ENCODE measurements around the gene KCTD2. TPM values are rescaled to one million over a fixed set of nuclear protein-coding genes. Genes with fewer than 3 reads are reported as not detected.
"Not testable (repeated sequence)": the region's sequence is repeated elsewhere in the genome, so short reads cannot be mapped to it uniquely, and the experiment has no call there.

Gene KCTD2
- total RNA-seq, 3 donors from 2014 or later (not counting 1 experiment from before 2014, with no cell fraction given) = 17.4 to 27.0 (median 24.7) TPM

GRCh38 chr17:75004371-75004770, 42.7 kb upstream of the KCTD2 start:
- intact Hi-C loops (cut with micrococcal nuclease) = no loop called here
- ATAC-seq = no peak
- Mint-ChIP-seq H3K4me3 (no peak overlapping the region), H3K4me1 (no peaks in the 10 kb centered on the region), H3K27me3 (ENCODE audit: low read depth in 2 of 2) (no peaks in the 10 kb centered on the region), H3K36me3 (no peaks in the 10 kb centered on the region), H3K27ac (no peak overlapping the region), H3K9me3 (no peaks in the 10 kb centered on the region)
- WGBS (ENCODE audit: insufficient coverage) = 92% methylated on average over 3 of the region's 3 CpGs
- TF ChIP-seq CTCF (IDR thresholded peaks at IDR 0.05) = no peak
- no peak overlapping the region for H3K4me3 ChIP-seq (ENCODE audit: low read length)
- no peak overlapping the region for H3K27ac ChIP-seq (ENCODE audit: low read length)
- no peaks in the 10 kb centered on the region for H3K9me3 ChIP-seq (ENCODE audit: control insufficient read depth, insufficient read depth, low read length)
- no peak for DNase-seq
- H3K4me1 ChIP-seq (ENCODE audit: control insufficient read depth, insufficient read depth, low read length) = no peaks in the 10 kb centered on the region
- H3K36me3 ChIP-seq (ENCODE audit: control insufficient read depth, insufficient read depth, low read length) = no peaks in the 10 kb centered on the region
- H3K27me3 ChIP-seq (ENCODE audit: control insufficient read depth, insufficient read depth, low read length) = no peaks in the 10 kb centered on the region

- H3K27ac ChIP-seq (ENCODE audit: low read length) = no peak overlapping the region
- ATAC-seq (no peak), DNase-seq (no peak)
- no peak overlapping the region for H3K4me3 Mint-ChIP-seq
- H3K4me1 Mint-ChIP-seq = no peaks in the 10 kb centered on the region
- no peak overlapping the region for H3K27ac Mint-ChIP-seq
- H3K27me3 ChIP-seq (ENCODE audit: control insufficient read depth, insufficient read depth, low read length) = no peaks in the 10 kb centered on the region
- H3K4me3 ChIP-seq (ENCODE audit: low read length) = no peak overlapping the region
- intact Hi-C loops (cut with micrococcal nuclease) = no loop called here
- no peaks in the 10 kb centered on the region for H3K27me3 Mint-ChIP-seq (ENCODE audit: low read depth in 2 of 2)
- WGBS (ENCODE audit: insufficient coverage) = 96% methylated on average over 7 of the region's 8 CpGs
- H3K36me3 ChIP-seq (ENCODE audit: control insufficient read depth, insufficient read depth, low read length) = no peaks in the 10 kb centered on the region
- no peaks in the 10 kb centered on the region for H3K4me1 ChIP-seq (ENCODE audit: control insufficient read depth, insufficient read depth, low read length)
- no peak for TF ChIP-seq CTCF (IDR thresholded peaks at IDR 0.05)
- H3K9me3 ChIP-seq (ENCODE audit: control insufficient read depth, insufficient read depth, low read length) = no peaks in the 10 kb centered on the region
- H3K36me3 Mint-ChIP-seq = no peaks in the 10 kb centered on the region
- H3K9me3 Mint-ChIP-seq = no peaks in the 10 kb centered on the region
These were observed 41.7 kb upstream of the KCTD2 start for GRCh38 chr17:75005291-75005690.

DNA sequence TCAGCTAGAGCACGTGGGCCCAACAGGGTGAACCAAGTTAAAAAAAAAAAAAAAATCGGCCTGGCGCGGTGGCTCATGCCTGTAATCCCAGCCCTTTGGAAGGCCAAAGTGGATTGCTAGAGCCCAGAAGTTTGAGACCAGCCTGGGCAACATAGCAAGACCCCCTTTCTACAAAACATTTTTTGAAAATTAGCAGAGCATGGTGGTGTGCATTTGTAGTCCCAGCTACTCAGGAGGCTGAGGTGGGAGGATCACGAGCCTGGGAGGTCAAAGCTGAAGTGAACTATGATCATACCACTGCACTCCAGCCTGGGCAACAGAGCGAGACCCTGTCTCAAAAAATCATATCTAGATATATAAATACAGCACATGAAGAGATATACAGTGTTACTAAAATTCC, 40.9 kb upstream of the KCTD2 start:
- H3K27ac ChIP-seq (ENCODE audit: low read length); H3K4me3 ChIP-seq (ENCODE audit: low read length); H3K9me3 ChIP-seq (ENCODE audit: control insufficient read depth, insufficient read depth, low read length); H3K27me3 Mint-ChIP-seq (ENCODE audit: low read depth in 2 of 2); intact Hi-C loops (cut with micrococcal nuclease); DNase-seq; H3K4me3 Mint-ChIP-seq; ATAC-seq; H3K27ac Mint-ChIP-seq; H3K36me3 ChIP-seq (ENCODE audit: control insufficient read depth, insufficient read depth, low read length); H3K9me3 Mint-ChIP-seq; H3K27me3 ChIP-seq (ENCODE audit: control insufficient read depth, insufficient read depth, low read length); H3K4me1 Mint-ChIP-seq; H3K36me3 Mint-ChIP-seq; H3K4me1 ChIP-seq (ENCODE audit: control insufficient read depth, insufficient read depth, low read length): not testable (repeated sequence)
- WGBS (ENCODE audit: insufficient coverage) = 91% methylated on average over 5 of the region's 6 CpGs

- Mint-ChIP-seq H3K4me3 (no peak overlapping the region), H3K27ac (no peak overlapping the region), H3K27me3 (ENCODE audit: low read depth in 2 of 2) (no peaks in the 10 kb centered on the region), H3K9me3 (no peaks in the 10 kb centered on the region), H3K36me3 (no peaks in the 10 kb centered on the region), H3K4me1 (no peaks in the 10 kb centered on the region)
- Histone ChIP-seq H3K4me1 (ENCODE audit: control insufficient read depth, insufficient read depth, low read length) (no peaks in the 10 kb centered on the region), H3K27me3 (ENCODE audit: control insufficient read depth, insufficient read depth, low read length) (no peaks in the 10 kb centered on the region), H3K36me3 (ENCODE audit: control insufficient read depth, insufficient read depth, low read length) (no peaks in the 10 kb centered on the region), H3K4me3 (ENCODE audit: low read length) (no peak overlapping the region), H3K27ac (ENCODE audit: low read length) (no peak overlapping the region), H3K9me3 (ENCODE audit: control insufficient read depth, insufficient read depth, low read length) (no peaks in the 10 kb centered on the region)
- intact Hi-C loops (cut with micrococcal nuclease) = no loop called here
- no peak for ATAC-seq
- TF ChIP-seq CTCF (IDR thresholded peaks at IDR 0.05) = no peak
- WGBS (ENCODE audit: insufficient coverage) = 93% methylated on average over 5 of the region's 5 CpGs
- DNase-seq = peak in 1 of 2 donors; percentile 37
These were observed 40.4 kb upstream of the KCTD2 start for GRCh38 chr17:75006653-75007052.
